Epithelial cell of esophagus (primary cell): ENCODE data around the gene GSTM1.

Source experiments
- DNase-seq: peaks from one replicate; pipeline ENCODE4 v3.0.0; 2010; ENCODE audit warnings: low read depth
- H3K4me3 ChIP-seq: 2 replicates; pipeline ENCODE4 v1.5.1; 2011; ENCODE audit warnings: mild to moderate bottlenecking, low read length, control low read depth
- TF ChIP-seq, protein P1 (sequence below): IDR thresholded peaks from 2 replicates; pipeline ENCODE4 v1.5.1; 2011; ENCODE audit warnings: low read depth, mild to moderate bottlenecking, low read length, control low read depth, inconsistent platforms; ENCODE audit not compliant: insufficient read depth; ENCODE audit errors: missing control alignments

GSTM1 gene

DNA sequence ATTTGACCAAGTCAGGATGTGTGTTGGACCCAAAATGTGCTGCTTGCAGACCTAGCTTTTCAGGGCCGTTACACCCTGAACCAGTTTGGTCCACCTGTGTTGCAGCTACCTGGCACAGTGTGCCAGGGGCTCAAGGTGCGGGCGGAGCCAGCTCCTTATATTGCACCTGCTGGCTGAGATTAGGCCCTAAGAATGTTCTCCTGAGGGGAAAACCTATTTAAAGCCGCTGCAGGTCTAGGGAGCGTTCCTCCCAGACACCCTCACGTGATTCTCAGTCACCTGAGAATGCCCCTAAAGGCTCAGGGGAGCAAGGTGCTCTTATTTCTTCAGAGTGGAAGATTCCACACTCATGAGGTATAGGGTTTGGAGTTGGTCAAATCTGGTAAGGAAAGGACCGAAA, 41.3 kb downstream of the GSTM1 start:
- TF ChIP-seq, protein P1, sequence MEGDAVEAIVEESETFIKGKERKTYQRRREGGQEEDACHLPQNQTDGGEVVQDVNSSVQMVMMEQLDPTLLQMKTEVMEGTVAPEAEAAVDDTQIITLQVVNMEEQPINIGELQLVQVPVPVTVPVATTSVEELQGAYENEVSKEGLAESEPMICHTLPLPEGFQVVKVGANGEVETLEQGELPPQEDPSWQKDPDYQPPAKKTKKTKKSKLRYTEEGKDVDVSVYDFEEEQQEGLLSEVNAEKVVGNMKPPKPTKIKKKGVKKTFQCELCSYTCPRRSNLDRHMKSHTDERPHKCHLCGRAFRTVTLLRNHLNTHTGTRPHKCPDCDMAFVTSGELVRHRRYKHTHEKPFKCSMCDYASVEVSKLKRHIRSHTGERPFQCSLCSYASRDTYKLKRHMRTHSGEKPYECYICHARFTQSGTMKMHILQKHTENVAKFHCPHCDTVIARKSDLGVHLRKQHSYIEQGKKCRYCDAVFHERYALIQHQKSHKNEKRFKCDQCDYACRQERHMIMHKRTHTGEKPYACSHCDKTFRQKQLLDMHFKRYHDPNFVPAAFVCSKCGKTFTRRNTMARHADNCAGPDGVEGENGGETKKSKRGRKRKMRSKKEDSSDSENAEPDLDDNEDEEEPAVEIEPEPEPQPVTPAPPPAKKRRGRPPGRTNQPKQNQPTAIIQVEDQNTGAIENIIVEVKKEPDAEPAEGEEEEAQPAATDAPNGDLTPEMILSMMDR: no peak
- DNase-seq: no peak
- no peak overlapping the region for H3K4me3 ChIP-seq

DNA sequence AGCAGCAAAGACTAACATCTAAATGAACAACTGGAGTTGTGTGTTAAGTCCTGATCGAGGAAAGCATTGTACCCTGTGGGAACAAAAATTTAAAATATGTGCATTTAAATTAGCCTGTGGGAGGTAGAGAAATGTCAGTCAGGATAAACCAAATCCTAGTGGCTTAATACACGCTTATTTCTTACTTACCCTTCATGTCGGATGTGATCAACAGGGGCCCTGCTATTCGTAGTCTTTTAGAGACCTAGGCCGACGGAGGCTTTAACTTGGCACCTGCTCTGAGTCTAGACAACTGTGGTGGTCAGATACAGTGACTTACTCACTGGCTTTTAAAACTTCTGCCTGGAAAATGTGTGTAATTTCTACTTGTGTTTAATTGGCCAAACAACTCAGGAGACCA, 43.0 kb downstream of the GSTM1 start:
- DNase-seq: no peak
- H3K4me3 ChIP-seq: no peak overlapping the region
- TF ChIP-seq, protein P1: no peak

- no peak for DNase-seq
- TF ChIP-seq, protein P1: no peak
- no peak overlapping the region for H3K4me3 ChIP-seq
Observed at GRCh38 chr1:109732390-109732881, 44.8 kb downstream of the GSTM1 start.

DNA sequence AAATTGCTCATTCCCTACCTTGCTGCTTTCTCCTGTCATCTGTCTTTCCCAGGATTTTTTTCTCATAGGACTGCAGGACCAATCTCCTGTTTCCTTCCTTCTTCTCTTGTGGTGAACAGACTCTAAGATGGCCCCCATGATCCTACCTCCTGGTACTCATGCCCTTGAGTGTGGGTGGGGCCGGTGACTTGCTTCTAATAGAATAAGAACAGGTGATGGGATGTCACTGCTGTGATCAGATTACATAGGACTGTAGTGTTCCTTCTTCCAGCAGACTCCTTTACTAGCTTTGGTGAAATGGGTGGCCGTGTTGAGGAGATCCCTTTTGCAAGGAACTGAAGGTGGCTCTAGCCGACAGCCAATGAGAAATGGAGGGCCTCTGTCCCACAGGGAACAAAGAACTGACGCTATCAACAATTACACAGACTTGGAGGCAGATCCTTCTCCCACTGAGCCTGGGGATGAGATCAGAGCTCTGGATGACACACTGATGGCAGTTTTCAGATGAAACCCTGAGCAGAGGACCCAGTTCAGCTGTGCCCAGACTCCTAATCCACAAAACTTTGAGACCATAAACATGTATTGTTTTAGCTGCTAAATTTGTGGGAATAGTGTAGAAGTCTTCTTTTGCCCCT, 45.7 kb downstream of the GSTM1 start:
- H3K4me3 ChIP-seq: no peak overlapping the region
- TF ChIP-seq, protein P1: no peak
- DNase-seq: no peak

DNA sequence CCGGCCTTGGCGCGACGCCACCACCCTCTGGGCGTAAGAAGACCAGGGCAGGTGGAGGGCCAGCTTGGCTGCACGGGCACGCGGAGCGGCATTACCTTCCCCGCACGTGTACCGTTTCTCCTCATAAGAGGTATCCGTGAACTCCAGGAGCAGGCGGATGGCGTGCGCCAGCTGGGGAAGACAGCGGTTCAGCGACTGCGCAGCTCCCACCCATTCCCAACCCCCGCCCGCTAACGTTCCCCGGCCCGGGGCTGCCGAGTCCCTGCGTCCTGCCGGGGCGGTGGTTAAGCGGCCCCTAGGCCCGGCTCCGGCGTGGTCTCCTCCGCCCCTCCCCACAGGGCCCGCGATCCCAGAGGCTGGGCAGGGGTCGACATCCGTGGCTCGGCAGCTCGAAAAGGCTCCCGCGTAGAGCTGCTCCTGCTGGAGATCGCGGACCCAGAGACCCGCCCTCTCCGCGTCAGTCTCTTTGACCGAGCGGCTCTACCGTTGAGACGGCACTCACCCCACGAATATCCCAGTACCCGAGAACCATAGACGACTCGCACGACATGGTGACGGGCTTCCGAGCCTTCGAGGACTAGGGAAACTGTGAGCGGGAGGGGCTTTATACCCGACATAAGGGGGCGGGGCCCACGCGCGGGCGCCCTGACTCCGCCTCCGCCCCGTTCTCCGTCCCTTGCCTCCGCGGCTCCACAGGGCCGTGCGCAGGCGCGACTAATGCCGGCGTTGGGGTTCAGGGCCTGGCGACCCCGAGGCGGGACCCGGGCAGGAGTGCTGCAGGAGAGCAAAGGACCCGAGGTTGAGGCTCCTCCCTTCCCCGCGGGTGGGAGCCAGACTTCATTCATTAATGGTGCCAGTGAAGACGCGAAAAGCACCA, 52.4 kb downstream of the GSTM1 start:
- peak; percentile 66 for DNase-seq
- TF ChIP-seq, protein P1: no peak

DNA sequence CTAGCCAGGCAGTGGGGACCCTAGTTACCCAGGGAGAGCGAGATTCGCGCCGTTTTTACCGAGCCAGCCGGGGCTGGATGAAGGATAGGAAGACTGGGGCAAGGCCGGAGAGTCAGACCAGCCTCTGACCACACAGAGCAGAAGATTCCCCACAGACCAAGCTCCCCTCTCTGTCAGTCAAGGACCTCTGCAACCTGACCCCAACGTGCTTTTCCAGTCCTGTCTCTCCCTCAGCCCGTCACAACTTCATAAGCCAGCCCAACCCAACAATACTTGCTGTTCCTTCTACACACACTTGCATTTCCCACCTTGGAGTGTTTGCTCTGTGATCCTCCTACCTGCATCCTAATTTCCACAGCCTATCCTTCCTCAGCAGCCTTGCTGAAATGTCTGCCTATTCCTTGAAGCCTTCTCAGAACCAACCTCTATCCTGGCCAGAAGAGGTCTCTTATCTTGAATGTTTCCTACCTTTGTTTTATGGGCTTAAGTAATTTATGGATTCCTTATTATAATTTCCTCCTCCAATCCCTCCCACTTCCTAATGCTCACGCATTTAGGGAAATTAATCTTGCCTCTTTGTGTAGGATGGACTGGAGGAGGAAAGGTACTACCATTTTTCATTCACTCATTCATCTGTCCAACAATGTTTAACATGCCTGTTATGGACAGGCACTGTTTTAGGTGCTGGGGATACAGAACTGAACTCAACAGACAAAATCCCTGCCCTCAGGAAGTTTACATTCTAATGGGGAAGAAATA, 53.2 kb downstream of the GSTM1 start, which contains the start of gene GSTM3:
Gene GSTM3, minus strand, starts transcription at position 424 of the 759 bp plus-strand sequence. CDS start 751 bp downstream, outside the sequence.
- no peak for DNase-seq
- peak within 1 kb of the TSS; percentile 64 for H3K4me3 ChIP-seq
- TF ChIP-seq, protein P1: no peak

More for the DNA sequence above, 52.4 kb downstream of the GSTM1 start:
- peak overlapping the region; percentile 64 for H3K4me3 ChIP-seq
